Stimulated activated CD8-positive, alpha-beta memory T cell treated with anti-CD3 and anti-CD28 coated beads, Interleukin-12 subunit alpha, Interleukin-12 subunit beta, amount 100 ng/mL, for 4 hours (primary cell): ENCODE measurements around the gene SPOCK3.
"Not testable (repeated sequence)": the region's sequence is repeated elsewhere in the genome, so short reads cannot be mapped to it uniquely, and the experiment has no call there.

Experiments used
- DNase-seq: peaks from one replicate; pipeline ENCODE4 v3.0.0-alpha.2; 2020; ENCODE audit warnings: low read depth

SPOCK3 gene

DNA sequence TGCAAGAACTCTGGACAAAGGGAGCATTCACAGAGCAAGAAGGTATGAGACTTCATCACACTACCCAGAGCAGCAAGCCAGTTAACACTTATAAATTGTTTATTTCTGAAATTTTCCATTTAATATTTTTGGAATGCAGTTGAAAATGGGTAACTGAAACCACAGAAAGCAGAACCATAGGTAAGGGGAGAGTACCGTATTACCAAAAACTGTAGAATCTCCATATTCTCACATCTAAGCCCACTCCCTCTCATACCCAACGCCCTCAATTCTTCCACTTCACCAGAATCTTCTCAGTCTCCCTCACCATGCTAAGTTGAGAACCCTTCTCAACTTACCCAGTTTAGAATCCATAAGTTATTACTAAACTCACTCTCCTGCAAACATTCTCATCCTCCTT lies 277.8 kb downstream of the SPOCK3 start:
- DNase-seq: no peak

DNA sequence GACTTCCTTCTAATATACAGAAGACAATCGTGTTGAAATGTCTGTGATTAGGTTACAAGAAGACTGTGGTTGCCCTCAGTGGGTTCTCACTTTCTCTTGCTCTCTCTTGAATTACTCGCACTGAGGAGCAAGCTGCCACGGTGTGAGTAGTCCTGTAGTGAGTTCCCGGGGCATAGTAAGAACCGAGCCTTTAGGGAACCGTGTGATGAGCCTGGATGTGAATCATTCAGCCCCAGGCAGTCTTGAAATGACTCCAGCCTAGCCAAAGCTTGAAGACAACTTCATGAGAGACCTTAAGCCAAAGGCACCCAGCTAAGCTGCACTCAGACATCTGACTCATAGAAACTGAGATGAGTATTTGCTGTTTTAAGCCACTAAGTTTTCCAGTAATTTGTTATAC lies 292.7 kb downstream of the SPOCK3 start:
- no peak for DNase-seq

- no peak for DNase-seq
These were observed 303.8 kb downstream of the SPOCK3 start for GRCh38 chr4:166930464-166930863.

GRCh38 chr4:166924424-166924823 lies 309.9 kb downstream of the SPOCK3 start:
- no peak for DNase-seq

DNA sequence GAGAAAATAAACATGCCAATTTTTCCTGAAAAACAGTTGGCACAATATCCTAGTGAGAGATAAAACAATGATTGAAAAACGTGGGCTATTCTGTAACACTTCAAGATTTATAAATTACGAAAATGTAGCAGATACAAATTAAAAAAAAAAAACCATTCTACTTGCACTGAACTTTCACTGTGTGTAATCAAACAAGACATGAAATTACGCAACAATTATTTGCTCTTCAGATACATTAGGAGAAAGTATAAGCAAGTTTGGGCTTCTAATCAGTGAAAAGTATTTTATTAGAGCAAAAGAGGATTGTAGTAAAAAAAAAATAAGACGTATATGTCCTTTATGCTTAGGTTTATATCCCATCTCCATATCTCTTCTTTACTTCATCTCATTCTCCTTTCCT lies 320.4 kb downstream of the SPOCK3 start:
- DNase-seq: no peak

DNA sequence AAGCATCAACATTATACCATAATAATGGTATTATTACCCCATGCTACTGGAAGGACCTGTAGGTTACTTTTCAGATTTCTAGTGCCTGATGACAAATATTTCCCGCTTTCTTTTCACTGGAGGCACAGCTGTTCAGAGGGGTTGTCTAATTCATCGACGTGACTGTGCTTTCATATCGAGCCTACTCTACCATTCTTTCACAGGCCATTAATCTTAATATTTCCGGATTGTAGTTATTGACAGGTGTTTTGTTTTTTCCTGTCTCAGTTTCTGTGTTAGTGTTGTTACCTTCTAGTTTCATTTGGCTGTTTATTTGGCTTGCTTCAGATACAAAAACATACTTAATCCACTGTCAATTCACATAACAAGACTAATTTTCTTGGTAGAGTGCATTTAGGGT lies 330.9 kb downstream of the SPOCK3 start:
- no peak for DNase-seq

- DNase-seq: no peak
These were observed 331.4 kb downstream of the SPOCK3 start for GRCh38 chr4:166902941-166903340.

DNA sequence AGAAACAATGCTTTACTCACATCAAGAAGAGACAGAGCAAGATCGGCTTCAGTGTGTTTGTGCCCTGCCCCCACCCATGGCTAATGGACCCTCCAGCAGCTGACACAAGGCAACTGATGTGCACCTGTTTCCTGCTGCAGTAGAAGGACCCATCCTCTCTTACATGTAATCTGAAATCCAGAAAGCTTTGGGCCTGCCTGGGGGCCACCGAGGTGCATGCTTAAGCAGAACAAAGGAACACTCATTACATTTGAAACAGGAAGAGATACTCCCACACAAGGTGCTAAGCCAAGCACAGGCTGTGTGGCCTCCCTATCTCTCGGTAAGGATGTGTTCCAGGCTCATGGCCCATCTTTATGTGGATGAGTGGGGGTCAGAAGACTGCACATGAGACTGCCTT lies 338.0 kb downstream of the SPOCK3 start:
- DNase-seq: no peak

DNA sequence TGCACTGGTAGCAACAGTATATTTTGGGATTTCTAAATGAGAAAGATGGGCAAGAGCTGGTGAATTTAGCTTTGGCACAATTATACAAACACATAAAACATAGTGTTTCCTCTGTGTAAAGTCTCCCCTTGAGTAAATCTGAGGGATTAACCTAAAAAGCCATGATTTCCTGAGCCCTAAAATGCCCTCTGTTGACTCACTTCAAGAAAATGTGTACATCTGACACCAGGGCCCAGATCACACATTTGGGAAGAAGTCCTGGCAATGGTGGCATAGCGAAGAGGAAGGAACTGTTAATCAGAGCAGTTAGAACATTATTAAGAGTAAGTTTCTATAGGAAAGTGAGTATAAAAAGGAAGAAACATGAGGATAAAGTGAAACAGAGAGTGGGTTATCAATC lies 338.5 kb downstream of the SPOCK3 start:
- no peak for DNase-seq

DNA sequence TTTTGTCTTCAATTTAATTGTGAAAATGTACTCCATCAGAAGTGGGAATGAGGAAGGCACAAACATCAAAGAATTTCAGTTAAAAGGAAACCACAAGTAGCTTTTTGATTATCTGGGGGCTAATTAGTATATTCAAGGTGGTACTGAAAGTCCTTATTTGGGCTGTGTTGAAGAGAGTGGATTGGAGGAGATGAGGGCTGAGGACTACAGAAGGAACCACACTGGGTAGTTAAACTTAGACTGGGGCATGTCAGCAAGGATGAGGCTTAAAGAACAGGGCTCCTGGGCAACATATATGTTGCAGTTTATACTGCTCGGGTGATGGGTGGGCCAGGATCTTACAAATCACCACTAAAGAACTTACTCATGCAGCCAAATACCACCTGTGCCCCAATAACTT lies 346.8 kb downstream of the SPOCK3 start:
- DNase-seq: no peak

DNA sequence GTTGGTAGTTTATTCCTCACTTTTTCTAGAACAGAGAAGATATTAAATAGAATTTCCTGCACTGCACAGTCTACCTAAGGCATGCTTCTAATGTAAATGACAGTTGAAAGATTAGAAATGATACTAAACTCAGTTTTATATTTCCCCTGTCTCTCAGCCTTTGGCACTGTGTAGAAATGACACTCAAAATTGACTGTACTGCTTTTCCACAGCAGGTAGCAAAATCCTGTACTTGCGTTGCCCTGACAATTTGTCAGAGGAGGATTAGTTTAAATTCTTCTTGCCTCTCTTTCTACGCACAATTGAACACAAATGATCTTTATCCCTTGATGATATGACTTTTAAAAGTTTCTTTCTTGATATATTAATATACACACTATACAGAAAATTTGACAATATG lies 347.6 kb downstream of the SPOCK3 start:
- no peak for DNase-seq

GRCh38 chr4:166882221-166882620 lies 352.1 kb downstream of the SPOCK3 start:
- no peak for DNase-seq

DNA sequence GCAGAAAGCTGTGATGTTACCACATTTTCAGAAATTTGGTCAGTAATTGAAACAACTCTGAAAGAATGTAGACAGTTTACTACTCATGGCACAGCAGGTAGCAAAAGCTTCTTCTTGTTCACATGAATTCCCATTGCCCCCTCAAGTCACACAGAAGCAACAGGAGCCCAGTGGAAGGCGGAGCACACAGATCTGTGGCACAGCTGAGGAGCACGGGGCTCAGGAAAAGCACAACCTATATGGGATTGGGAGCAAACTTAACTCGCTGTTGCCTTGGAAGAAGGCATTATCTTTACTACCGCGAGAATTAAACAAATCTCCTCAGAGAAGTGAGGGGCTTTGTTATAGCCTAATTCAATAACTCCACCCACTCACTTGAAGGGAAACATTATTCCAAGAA lies 358.5 kb downstream of the SPOCK3 start:
- DNase-seq: no peak

DNA sequence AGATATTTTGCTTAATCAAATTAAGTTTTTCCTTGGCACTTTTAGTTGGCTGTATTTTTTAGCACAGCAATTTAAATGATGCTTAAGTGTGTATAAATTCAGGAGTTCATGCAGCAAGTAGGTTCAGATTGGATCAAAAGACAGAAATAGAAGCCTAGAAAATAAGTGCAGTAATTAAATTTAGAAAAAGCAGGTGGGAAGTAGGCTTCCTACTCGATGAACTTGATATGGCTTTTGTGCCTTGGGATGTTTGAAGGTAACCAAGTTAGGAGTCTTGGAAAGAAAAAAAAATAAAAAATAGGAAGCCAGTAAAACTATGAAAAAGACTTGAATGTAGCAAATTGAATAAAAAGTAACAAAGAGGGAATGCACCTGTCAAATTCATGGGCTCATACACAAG lies 372.3 kb downstream of the SPOCK3 start:
- DNase-seq: no peak

DNA sequence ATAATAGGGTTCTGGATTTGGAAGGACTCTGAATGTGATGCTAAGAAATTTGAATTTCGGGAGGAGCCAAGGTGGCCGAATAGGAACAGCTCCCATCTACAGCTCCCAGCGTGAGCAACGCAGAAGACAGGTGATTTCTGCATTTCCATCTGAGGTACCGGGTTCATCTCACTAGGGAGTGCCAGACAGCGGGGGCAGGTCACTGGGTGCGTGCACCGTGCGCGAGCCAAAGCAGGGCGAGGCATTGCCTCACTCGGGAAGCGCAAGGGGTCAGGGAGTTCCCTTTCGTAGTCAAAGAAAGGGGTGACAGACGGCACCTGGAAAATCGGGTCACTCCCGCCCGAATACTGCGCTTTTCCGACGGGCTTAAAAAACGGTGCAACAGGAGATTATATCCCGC lies 383.9 kb downstream of the SPOCK3 start:
- DNase-seq: not testable (repeated sequence)

- no peak for DNase-seq
These were observed 387.4 kb downstream of the SPOCK3 start for GRCh38 chr4:166846939-166847338.

GRCh38 chr4:166842795-166843261 lies 391.5 kb downstream of the SPOCK3 start:
- DNase-seq: no peak

DNA sequence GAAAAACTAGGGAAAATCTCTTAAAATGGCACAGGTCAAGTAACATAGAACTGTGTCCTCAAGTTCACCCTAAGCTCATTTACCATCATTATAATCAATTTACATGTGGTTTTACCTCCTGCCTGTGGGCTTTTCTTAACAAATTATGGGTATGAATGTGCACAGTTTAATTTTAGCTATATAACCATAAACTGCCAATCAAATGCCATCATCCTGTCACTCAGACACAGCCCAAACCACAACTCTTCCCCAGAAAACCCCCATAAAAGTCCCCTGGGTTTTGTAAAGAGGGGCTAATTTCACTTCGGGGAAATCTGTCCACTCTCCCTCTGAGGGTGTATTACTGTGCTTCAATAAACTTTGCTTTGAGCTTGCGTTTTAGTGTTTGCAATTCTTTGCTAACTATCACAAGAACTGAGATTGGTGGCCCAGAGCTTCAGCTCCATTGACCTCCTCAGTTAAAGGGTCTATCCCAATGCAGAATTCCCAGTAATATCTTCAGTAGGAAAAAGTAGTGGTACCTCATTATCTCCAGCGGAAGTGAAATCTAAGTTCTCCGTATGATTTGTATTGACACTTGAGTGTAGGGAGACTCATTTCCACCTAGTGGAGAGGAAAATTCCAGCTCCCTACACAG lies 394.6 kb downstream of the SPOCK3 start:
- DNase-seq: no peak

DNA sequence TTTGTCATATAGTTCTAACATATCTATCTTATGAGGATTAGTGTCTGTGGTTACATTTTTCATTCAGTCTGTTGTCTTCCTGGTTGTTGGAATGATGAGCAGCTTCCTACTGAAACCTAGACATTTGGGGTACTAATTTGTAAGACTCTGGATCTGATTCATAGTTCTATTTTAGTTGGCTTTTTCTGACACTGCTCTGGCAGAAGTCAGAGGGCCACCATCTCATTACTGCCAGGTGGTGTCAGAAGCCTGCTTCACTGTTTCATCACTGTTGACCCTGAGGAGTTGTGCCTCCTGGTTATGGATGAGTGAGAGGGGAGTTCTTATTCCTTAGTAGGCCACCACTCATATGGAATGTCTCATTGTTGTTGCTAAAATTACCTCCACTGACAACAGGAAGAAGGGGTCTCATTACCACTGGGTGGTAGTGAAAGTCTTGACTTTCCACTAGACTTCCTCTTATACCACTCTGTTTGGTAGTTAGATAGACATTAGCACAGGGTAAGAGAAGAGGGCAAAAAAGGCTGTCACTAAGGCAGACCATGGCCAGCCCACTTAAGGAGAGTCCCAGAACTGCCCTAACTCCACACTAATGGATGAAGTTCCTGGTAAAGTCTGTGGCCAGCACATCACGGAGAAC lies 395.2 kb downstream of the SPOCK3 start:
- DNase-seq: no peak

- DNase-seq: no peak
These were observed 397.4 kb downstream of the SPOCK3 start for GRCh38 chr4:166836865-166837264.

GRCh38 chr4:166827629-166828028 lies 406.7 kb downstream of the SPOCK3 start:
- no peak for DNase-seq

GRCh38 chr4:166827167-166827566 lies 407.1 kb downstream of the SPOCK3 start:
- no peak for DNase-seq

GRCh38 chr4:166823848-166824247 lies 410.4 kb downstream of the SPOCK3 start:
- no peak for DNase-seq

DNA sequence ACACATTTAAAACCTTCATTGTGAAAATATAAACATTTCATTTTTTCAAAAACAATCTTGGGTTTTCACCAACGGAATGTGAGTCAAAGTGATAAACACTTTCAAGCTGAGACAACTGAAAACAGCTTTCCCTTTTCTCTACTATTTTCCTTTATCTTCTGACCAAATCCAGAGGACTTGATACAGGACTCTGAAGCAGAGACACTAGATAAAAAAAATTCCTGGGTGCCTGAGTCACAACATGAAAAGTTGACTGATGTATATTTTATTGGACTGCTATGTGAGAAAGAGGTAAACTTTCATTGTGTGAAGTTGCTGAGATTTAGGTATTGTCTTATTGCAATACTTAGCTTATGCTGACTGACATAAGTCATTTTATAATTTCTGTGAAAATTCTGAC lies 411.2 kb downstream of the SPOCK3 start:
- DNase-seq: no peak
